Stimulated activated CD8-positive, alpha-beta memory T cell treated with anti-CD3 and anti-CD28 coated beads, Interleukin-7, amount 100 ng/mL, for 1 hour (primary cell): ENCODE results near the gene SMAD3.

Experiments
- DNase-seq, 2 donors: peaks; one replicate each; pipeline ENCODE4 v3.0.0-alpha.2; 2020; ENCODE audit warnings: low read depth in 2 of 2

The SMAD3 gene

GRCh38 chr15:67161881-67162280 is 96.5 kb downstream of the SMAD3 start:
- DNase-seq: no peak

- no peak for DNase-seq
Observed at GRCh38 chr15:67163180-67163579, 97.8 kb downstream of the SMAD3 start.

GRCh38 chr15:67164401-67164791 is 99.0 kb downstream of the SMAD3 start:
- DNase-seq: no peak

GRCh38 chr15:67164811-67165253 is 99.4 kb downstream of the SMAD3 start:
- DNase-seq: no peak

GRCh38 chr15:67165254-67166253 is 100.2 kb downstream of the SMAD3 start:
- no peak for DNase-seq

- DNase-seq: no peak
Observed at GRCh38 chr15:67166280-67167009, 101.0 kb downstream of the SMAD3 start.

GRCh38 chr15:67167091-67167490 is 101.7 kb downstream of the SMAD3 start:
- no peak for DNase-seq

GRCh38 chr15:67168694-67169093 is 103.3 kb downstream of the SMAD3 start:
- DNase-seq: no peak

- DNase-seq: no peak
Observed at GRCh38 chr15:67170143-67170925, 104.9 kb downstream of the SMAD3 start.

GRCh38 chr15:67171471-67171870 is 106.1 kb downstream of the SMAD3 start:
- DNase-seq: no peak

- DNase-seq: no peak
Observed at GRCh38 chr15:67172172-67172571, 106.8 kb downstream of the SMAD3 start.

- no peak for DNase-seq
Observed at GRCh38 chr15:67173005-67173404, 107.6 kb downstream of the SMAD3 start.

- no peak for DNase-seq
Observed at GRCh38 chr15:67173786-67174185, 108.4 kb downstream of the SMAD3 start.

- no peak for DNase-seq
Observed at GRCh38 chr15:67174446-67174845, 109.0 kb downstream of the SMAD3 start.

- DNase-seq: no peak
Observed at GRCh38 chr15:67174864-67175573, 109.6 kb downstream of the SMAD3 start.

GRCh38 chr15:67175643-67176071 is 110.3 kb downstream of the SMAD3 start:
- no peak for DNase-seq

GRCh38 chr15:67176195-67176971 is 111.0 kb downstream of the SMAD3 start:
- no peak for DNase-seq

- DNase-seq: no peak
Observed at GRCh38 chr15:67177752-67178151, 112.3 kb downstream of the SMAD3 start.

GRCh38 chr15:67178569-67179210 is 113.3 kb downstream of the SMAD3 start:
- no peak for DNase-seq
